A549 (cell line): Measurements from ENCODE around the gene FBXO34.

Source experiments
- CEBPB ChIP-seq, 2 experiments: fragments of >200 bp in 1 of 2; sonication (Bioruptor Twin) in 1 of 2; formaldehyde crosslinking in 1 of 2; IDR thresholded peaks; 2 replicates each; pipeline ENCODE4 v1.6.1; 2012 to 2016
- CTCF ChIP-seq: fragments of >200 bp; sonication (Bioruptor Twin); formaldehyde crosslinking; IDR thresholded peaks from 3 replicates; pipeline ENCODE4 v1.5.1; 2016

GRCh38 chr14:55297611-55298499 lies 26.6 kb downstream of the FBXO34 start:
- TF ChIP-seq CTCF (no peak), CEBPB (IDR thresholded peaks at IDR 0.05) (no peak)
